ENCODE results near the gene NOTCH4. TPM values are rescaled to one million over a fixed set of nuclear protein-coding genes. Genes with fewer than 3 reads are reported as not detected.

The NOTCH4 gene
- 0.42 and 1.5 TPM in 2 replicates for total RNA-seq

DNA sequence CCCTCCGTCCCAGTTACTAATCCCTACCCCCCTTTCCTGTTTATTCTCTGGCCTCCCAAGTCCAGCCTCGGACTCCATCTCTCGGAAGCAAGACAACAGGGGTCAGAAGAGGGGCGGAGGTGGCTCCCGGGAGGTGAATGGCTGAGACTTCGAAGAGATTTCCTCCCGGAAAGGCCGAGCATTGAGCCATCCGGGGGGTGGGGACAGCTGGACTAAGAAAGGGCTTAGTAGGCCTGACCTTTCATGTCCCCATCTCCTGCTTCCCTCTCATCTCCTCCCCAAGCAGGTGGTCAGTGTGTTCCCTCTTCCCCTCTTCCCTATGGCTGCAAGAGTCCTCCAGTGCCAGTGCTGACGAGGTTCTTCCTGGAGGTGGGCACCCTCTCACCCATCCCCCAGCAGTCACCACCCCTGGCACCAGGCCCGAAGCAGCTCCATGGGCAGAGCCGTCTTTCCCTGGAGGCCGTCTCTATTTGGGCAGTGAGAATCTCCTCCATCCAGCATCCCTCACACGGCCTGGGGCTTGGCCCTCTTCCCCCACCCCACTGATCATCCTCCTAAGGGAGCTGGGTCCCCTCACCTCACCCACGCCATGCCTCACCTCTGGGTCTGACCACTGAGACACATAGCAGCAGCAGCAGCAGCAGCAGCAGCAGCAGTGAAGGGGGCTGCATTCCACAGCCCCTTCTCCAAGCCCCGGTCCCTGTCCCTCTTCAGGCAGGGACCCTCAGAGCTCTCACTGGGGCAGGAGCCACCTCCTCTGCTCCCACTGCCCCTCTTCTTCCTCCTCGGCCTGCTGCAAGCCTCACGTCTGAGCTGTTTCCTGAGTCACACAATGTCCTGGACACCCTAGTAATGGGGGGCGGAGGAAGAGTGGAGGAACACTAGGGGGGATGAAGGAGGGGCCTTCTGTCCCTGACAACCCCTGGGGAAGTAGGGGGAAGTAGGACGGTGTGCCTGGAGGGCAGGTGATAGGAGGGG lies at the start of gene NOTCH4:
Gene NOTCH4, minus strand, starts transcription at position 810 of the 978 bp plus-strand sequence. Its CDS starts 139 bp downstream, at position 671.

DNA sequence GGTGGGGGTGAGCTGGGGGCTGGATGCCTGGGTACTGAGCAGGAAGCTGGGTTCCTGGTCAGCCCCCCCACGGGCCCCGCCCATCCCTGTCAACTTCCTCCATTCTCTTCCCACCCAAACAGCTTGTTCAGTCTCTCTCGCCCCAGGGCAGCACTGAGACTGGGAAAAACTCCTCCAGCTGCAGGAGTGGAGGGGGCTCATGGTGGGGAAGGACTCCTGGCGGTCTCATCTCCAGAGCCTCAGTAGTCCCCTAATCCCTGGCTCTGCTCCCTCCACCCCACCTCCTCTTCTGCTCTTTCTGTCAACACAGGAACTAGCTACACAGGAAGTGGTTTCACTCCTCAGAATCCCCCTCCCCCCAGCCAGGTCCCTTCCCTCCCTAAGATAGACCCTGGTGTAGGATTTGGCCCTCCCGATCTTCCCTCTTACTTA lies 31.2 kb downstream of the NOTCH4 start, which contains the start of gene GPSM3:
Gene GPSM3, minus strand, starts transcription at position 36 of the 432 bp plus-strand sequence. CDS start 130 bp downstream, outside the sequence.

DNA sequence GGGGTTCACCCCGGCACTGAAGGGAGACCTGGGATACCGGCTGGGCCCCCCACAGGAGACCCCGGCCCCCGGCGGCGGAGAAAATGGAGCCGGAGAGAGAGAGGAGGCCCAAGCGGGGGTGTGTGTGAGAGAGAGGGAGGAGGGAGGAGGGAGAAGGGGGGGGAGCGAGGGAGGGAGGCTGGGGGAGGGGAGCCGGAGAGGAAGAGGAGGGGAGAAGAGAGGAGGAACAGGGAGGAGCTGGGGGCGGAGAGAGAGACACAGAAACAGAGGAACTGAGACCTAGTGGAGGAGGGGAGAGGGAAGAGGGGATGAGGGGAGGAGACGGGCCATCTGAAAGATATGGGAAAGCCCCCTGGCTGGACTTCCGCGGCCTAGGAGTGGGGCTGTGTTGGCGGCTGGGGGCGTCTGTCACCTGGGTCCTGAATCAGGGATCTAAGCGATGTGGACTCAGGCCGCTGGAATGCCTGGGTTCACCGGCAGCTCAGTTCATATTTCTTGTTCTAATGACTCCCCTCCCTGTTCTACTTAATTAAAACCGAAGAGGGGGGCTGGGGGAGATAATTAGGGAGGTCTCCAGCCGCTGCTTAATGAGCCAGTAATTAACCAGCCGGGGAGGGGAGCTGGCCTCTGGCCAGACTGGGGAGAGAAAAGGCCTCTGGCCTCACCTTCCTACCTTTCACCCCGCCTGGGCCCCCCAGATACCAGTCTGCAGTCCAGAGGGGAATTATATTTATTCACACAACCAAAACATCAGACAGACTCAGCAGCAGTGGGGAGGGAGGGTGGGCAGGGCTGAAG lies 33.6 kb downstream of the NOTCH4 start, which contains the start of gene PBX2:
Gene PBX2, minus strand, starts transcription at position 149 of the 798 bp plus-strand sequence. CDS start 287 bp downstream, outside the sequence.

DNA sequence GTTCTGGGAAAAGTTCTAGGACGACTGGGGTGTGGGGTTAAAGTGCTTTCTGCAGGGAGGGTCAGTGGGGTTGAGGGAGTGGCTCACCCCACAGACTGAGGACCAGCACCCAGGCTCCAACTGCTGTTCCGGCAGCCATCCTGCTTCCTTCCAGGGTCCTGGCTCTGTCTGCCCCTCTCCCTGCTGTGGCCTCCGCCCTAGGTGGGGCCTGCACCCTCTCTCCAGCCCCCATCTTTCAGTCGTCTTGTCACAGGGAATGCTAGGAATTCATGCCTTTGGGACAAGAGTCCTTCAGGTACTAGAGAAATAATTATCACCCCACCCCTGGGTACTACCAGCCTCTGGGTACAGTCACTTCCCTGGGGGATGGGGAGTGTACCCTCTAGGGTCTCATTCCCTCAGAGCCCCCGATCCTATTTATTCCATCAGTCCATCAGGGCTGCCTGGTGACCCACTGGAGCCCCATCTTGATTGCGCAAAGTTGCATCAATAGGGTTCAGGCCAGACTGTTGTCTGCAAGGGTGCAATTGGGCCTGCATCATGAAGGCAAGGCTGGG lies 39.7 kb downstream of the NOTCH4 start, which contains the start of gene AGER:
Gene AGER, minus strand, starts transcription at position 170 of the 557 bp plus-strand sequence. Its CDS starts 31 bp downstream, at position 139.

DNA sequence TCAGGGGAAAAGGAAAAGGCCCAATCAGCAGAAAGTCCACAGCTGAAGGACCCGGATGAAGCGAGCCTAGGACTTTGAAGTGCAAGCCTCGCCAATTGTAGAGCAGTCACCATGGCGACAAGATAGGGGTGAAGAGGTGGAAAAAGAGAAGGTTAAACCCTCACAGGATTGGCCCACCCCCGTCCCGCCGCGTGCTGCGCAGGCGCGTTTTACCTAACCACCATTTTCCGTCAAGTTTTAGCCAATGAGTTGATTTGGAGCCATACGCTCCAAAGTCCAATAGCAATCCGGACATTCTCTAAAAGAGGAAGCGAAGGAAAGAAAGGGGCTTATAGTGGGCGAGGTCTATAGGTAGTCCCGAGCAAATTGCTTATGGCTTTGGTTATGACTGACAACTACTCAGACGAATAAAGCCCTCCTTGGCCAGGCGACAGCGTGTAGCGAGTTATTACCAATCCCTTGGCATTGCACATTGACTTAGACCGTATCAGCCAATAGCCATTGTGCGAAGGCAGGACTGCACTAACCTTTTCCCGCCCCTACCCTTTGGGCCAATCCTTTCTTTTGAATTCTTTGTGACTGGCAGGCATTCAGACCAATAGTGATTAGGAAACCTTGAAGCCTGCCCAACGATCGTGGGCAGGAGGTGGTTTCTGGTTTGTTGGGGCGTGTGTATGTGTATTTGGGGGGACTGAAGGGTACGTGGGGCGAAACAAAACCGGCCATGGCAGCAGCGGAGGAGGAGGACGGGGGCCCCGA lies 45.9 kb downstream of the NOTCH4 start, which contains the start of gene RNF5:
Gene RNF5, plus strand, starts transcription at position 618 of the 759 bp plus-strand sequence. Its CDS starts 107 bp downstream, at position 725.

DNA sequence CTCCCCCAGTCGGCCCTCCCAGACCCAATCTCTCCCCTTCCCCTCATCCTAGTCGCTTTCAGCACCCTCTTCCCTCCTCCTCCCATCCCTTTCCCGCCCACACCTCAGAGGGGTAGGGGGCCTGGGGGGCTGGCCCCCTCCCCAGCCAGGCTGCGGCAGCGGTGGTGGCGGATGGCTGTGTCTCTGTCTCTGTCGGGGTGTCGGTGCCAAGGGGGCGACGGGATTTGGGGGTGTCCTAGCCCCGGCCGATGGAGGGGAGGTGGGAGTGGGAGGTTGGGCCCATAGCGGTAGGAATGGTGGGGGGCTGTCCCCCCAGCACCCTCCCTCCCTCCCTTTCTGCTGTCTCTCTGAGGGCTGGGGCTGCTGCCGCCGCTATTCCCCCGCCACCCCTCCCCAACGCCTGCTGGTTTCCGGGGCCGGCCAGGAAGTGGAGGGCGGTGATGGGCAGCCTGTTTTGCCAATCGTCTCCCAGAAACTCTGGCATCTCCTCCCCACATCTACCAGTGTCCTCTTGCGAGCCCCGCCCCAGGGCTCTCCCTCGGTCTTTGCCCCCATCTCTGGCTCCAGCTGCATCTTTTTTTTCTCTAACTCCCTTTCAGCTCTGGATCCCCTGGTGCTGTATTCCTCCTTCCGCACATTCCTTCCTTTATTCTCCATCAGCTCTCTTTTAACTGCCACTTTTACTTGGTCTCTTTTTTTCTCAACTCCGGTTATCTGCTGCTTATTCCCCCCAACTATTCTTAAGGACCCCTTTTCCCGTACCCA lies 48.0 kb downstream of the NOTCH4 start, which contains the start of gene AGPAT1:
Gene AGPAT1, minus strand, starts transcription at position 374 of the 765 bp plus-strand sequence. CDS start 4,588 bp downstream, outside the sequence.

DNA sequence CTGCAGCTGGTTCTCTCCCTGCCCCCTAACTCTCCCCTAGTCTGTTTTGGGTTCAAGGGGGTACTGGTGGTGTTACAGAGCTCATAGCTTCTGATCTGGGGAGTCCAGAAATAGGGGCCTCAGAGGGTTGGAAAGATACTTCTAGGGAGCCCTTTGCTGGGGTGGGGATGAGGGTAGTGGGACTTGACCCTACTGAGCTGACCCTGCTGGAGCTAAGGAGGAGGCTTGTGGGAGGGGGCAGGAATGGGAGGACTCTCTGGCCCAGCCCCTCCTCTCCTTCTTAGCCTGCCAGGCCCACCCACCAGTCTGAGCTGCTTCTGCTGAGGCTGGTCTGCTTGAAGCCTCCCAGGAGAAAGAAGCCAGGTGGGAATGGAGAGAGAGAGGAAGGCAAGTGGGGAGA lies 59.6 kb downstream of the NOTCH4 start, which contains the start of gene EGFL8:
Gene EGFL8, plus strand, starts transcription at position 301 of the 400 bp plus-strand sequence. CDS start 1,571 bp downstream, outside the sequence.

DNA sequence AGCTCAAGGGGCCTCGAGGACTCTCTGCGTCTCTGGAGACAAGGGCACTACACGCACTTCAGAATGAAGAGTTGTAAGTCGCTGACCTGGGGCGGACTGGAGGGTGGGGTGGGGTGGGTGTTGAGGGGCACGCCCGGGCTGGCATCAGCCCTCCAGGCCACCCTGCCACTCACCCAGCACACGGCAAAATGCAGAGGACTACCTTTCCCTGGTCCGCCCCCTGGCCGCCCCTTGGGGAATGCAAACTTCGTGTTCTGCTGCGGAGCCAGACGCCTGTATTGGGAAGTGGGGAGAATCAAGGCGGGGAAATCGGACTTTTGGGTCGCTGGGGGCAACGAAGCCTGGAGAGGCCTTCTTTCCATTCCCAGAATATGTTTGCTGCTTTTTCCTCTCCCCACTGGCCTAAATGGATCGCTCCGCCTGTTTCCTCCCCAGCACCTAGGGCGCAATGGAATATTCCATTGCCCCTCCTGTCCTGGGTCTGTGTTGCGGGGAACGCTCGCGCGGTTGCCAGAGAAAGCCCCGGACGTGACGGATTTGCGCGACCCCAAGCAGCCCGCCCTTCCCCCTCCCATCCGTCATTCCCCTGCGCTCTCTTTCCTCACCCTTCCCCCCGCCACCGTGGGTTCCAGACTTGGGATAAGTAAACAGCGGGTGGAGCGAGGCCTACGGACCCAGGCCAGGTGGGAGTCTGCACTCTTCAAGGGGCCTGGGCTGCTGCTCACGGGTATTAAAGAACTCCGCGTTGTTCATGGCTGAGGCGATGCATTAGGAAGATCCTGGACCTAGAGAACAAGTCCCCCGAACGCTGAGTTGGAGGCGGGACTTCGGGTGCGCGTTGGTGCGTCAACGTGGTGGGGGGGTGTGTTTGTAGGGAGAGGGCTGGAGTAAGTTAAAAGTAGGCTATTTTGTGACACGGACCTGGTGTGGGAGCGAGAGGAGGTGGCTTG lies 70.0 kb downstream of the NOTCH4 start, which contains the start of gene PPT2:
Gene PPT2, plus strand, starts transcription at position 578 of the 950 bp plus-strand sequence. CDS start 454 bp downstream, outside the sequence.

DNA sequence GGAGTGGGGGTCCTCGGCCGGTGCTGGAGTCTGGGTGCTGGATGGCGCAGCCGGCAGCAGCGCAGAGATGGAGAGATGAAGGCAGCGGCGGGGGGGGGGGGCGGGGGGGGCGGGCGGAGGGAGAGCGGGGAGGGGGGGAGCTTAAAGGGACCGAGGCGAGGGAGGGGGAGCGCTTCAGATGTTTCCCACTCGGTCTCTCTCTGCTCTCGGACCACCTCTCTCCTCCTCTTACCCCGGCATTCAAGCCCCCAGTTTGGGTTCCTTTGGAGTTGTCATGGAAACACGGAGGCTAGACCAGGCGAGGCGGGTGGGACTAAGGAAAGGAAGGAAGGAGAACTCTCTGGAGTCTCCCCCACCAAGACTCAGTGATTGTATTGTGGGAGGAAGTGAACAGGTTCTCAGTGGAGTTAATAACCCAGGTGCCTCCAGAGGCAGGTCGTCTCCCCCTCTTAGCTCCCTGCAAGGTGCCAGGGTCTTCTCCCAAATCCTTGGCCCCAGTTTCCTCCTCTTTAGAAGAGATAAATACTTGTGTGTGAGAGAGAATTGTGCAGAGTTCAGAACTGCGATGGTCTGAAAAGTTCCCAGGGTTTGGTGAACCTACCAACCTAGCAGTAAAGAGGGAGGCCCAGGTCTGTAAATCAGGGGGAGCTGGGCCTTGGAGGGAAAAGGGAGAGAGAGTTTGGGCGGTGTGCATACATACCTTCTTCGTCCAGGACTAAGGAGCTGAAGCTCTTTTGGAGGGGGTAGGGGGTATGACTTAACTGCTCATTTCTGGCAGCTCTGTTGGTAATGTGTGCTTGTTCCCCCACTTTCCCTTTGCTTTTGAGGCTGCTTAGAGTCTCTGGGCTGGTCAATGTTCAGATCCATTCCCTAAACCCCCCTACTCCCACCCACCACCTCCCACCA lies 71.8 kb downstream of the NOTCH4 start, which contains the start of gene PRRT1:
Gene PRRT1, minus strand, starts transcription at position 77 of the 906 bp plus-strand sequence. CDS start 112 bp downstream, outside the sequence.

Other genes starting within 250 kb of the NOTCH4 start
- 4.2 and 4.3 TPM in 2 replicates for gene C4A, start 242.0 kb downstream of the NOTCH4 start, total RNA-seq
- 2.1 and 3.9 TPM in 2 replicates for gene C4B, start 209.3 kb downstream of the NOTCH4 start, total RNA-seq
- 0.14 TPM in 1 of 2 replicates, not detected in the other for gene CYP21A2, start 185.7 kb downstream of the NOTCH4 start, total RNA-seq
- gene TNXB, start 114.7 kb downstream of the NOTCH4 start, total RNA-seq, result 0.89 and 1.7 TPM in 2 replicates
- gene ATF6B, start 95.8 kb downstream of the NOTCH4 start, total RNA-seq, result 18.7 and 28.5 TPM in 2 replicates
- 3.0 and 3.6 TPM in 2 replicates for gene FKBPL, start 93.8 kb downstream of the NOTCH4 start, total RNA-seq
- gene PRRT1, start 72.1 kb downstream of the NOTCH4 start, total RNA-seq, result 0.09 TPM in 1 of 2 replicates, not detected in the other
- 16.3 and 16.6 TPM in 2 replicates for gene PPT2, start 69.9 kb downstream of the NOTCH4 start, total RNA-seq
- gene EGFL8, start 59.5 kb downstream of the NOTCH4 start, total RNA-seq, result 1.2 and 1.4 TPM in 2 replicates
- 19.3 and 28.4 TPM in 2 replicates for gene AGPAT1, start 48.0 kb downstream of the NOTCH4 start, total RNA-seq
- 14.9 and 24.6 TPM in 2 replicates for gene RNF5, start 45.7 kb downstream of the NOTCH4 start, total RNA-seq
- 0.23 TPM in 1 of 2 replicates, not detected in the other for gene AGER, start 39.8 kb downstream of the NOTCH4 start, total RNA-seq
- gene PBX2, start 33.9 kb downstream of the NOTCH4 start, total RNA-seq, result 36.2 and 58.1 TPM in 2 replicates
- gene GPSM3, start 31.4 kb downstream of the NOTCH4 start, total RNA-seq, result 0.59 and 1.2 TPM in 2 replicates
- not detected in 2 replicates for gene TSBP1, start 147.8 kb upstream of the NOTCH4 start, total RNA-seq
- gene BTNL2, start 183.1 kb upstream of the NOTCH4 start, total RNA-seq, result not detected in 2 replicates
- not detected in 2 replicates for gene HLA-DRA, start 215.8 kb upstream of the NOTCH4 start, total RNA-seq